T-helper 1 cell treated with Interleukin-12 subunit alpha and Interleukin-12 subunit beta and Interleukin-4 antibody, amounts not matched to agents 30 μg/mL and 1 μg/mL, for 36 hours (primary cell): ENCODE results near the gene LRRN2.

Experiments used
- H3K27ac Mint-ChIP-seq: one replicate; pipeline ENCODE4 v1.8.0; 2021; ENCODE audit warnings: mild to moderate bottlenecking, mixed read lengths
- H3K27me3 Mint-ChIP-seq: one replicate; pipeline ENCODE4 v1.8.0; 2021; ENCODE audit warnings: low read depth, mixed read lengths
- H3K36me3 Mint-ChIP-seq: one replicate; pipeline ENCODE4 v1.8.0; 2021; ENCODE audit warnings: low read depth, mixed read lengths
- H3K4me1 Mint-ChIP-seq: one replicate; pipeline ENCODE4 v1.8.0; 2021; ENCODE audit warnings: low read depth, mixed read lengths
- H3K4me3 Mint-ChIP-seq: one replicate; pipeline ENCODE4 v1.8.0; 2021; ENCODE audit warnings: mild to moderate bottlenecking, moderate library complexity, mixed read lengths
- H3K9me3 Mint-ChIP-seq: one replicate; pipeline ENCODE4 v1.8.0; 2021; ENCODE audit warnings: mixed read lengths

Gene LRRN2

GRCh38 chr1:204670152-204670927 lies 15.2 kb downstream of the LRRN2 start:
- H3K9me3 Mint-ChIP-seq = no peaks in the 10 kb centered on the region
- no peaks in the 10 kb centered on the region for H3K36me3 Mint-ChIP-seq
- H3K4me1 Mint-ChIP-seq = no peaks in the 10 kb centered on the region
- no peak overlapping the region for H3K4me3 Mint-ChIP-seq
- no peak overlapping the region for H3K27ac Mint-ChIP-seq
- H3K27me3 Mint-ChIP-seq = no peaks in the 10 kb centered on the region

- Mint-ChIP-seq H3K4me1 (no peaks in the 10 kb centered on the region), H3K9me3 (no peaks in the 10 kb centered on the region), H3K4me3 (no peak overlapping the region), H3K27me3 (no peaks in the 10 kb centered on the region), H3K36me3 (no peaks in the 10 kb centered on the region), H3K27ac (no peak overlapping the region)
Measured at GRCh38 chr1:204669579-204669978, 16.0 kb downstream of the LRRN2 start.

GRCh38 chr1:204664384-204664651 lies 21.2 kb downstream of the LRRN2 start:
- no peaks in the 10 kb centered on the region for H3K36me3 Mint-ChIP-seq
- H3K9me3 Mint-ChIP-seq = no peaks in the 10 kb centered on the region
- no peak overlapping the region for H3K27ac Mint-ChIP-seq
- H3K4me1 Mint-ChIP-seq = no peaks in the 10 kb centered on the region
- no peak overlapping the region for H3K4me3 Mint-ChIP-seq
- H3K27me3 Mint-ChIP-seq = peaks cover 14% of the 10 kb centered on the region

GRCh38 chr1:204663644-204664383 lies 21.7 kb downstream of the LRRN2 start:
- H3K9me3 Mint-ChIP-seq = no peaks in the 10 kb centered on the region
- H3K27ac Mint-ChIP-seq = no peak overlapping the region
- H3K4me1 Mint-ChIP-seq = no peaks in the 10 kb centered on the region
- no peak overlapping the region for H3K4me3 Mint-ChIP-seq
- H3K36me3 Mint-ChIP-seq = no peaks in the 10 kb centered on the region
- peaks cover 14% of the 10 kb centered on the region for H3K27me3 Mint-ChIP-seq

GRCh38 chr1:204662530-204662929 lies 23.0 kb downstream of the LRRN2 start:
- Mint-ChIP-seq H3K9me3 (no peaks in the 10 kb centered on the region), H3K36me3 (no peaks in the 10 kb centered on the region), H3K4me1 (no peaks in the 10 kb centered on the region), H3K27me3 (peaks cover 14% of the 10 kb centered on the region), H3K27ac (no peak overlapping the region), H3K4me3 (no peak overlapping the region)

- H3K27ac Mint-ChIP-seq = no peak overlapping the region
- H3K4me3 Mint-ChIP-seq = no peak overlapping the region
- H3K4me1 Mint-ChIP-seq = no peaks in the 10 kb centered on the region
- H3K36me3 Mint-ChIP-seq = no peaks in the 10 kb centered on the region
- H3K9me3 Mint-ChIP-seq = no peaks in the 10 kb centered on the region
- peaks cover 20% of the 10 kb centered on the region for H3K27me3 Mint-ChIP-seq
Measured at GRCh38 chr1:204660509-204660908, 25.0 kb downstream of the LRRN2 start.

GRCh38 chr1:204659056-204659455 lies 26.5 kb downstream of the LRRN2 start:
- Mint-ChIP-seq H3K4me3 (no peak overlapping the region), H3K4me1 (no peaks in the 10 kb centered on the region), H3K9me3 (no peaks in the 10 kb centered on the region), H3K36me3 (no peaks in the 10 kb centered on the region), H3K27ac (no peak overlapping the region), H3K27me3 (peaks cover 20% of the 10 kb centered on the region)

- H3K27me3 Mint-ChIP-seq = peaks cover 18% of the 10 kb centered on the region
- H3K36me3 Mint-ChIP-seq = no peaks in the 10 kb centered on the region
- H3K4me1 Mint-ChIP-seq = no peaks in the 10 kb centered on the region
- H3K9me3 Mint-ChIP-seq = no peaks in the 10 kb centered on the region
- no peak overlapping the region for H3K27ac Mint-ChIP-seq
- no peak overlapping the region for H3K4me3 Mint-ChIP-seq
Measured at GRCh38 chr1:204658295-204658694, 27.2 kb downstream of the LRRN2 start.

- H3K36me3 Mint-ChIP-seq = no peaks in the 10 kb centered on the region
- H3K27ac Mint-ChIP-seq = no peak overlapping the region
- no peaks in the 10 kb centered on the region for H3K4me1 Mint-ChIP-seq
- H3K4me3 Mint-ChIP-seq = no peak overlapping the region
- H3K27me3 Mint-ChIP-seq = peaks cover 28% of the 10 kb centered on the region
- no peaks in the 10 kb centered on the region for H3K9me3 Mint-ChIP-seq
Measured at GRCh38 chr1:204653590-204654340, 31.8 kb downstream of the LRRN2 start.

- H3K27me3 Mint-ChIP-seq = peaks cover 28% of the 10 kb centered on the region
- no peak overlapping the region for H3K27ac Mint-ChIP-seq
- H3K4me1 Mint-ChIP-seq = peaks cover under 1% of the 10 kb centered on the region
- no peak overlapping the region for H3K4me3 Mint-ChIP-seq
- H3K36me3 Mint-ChIP-seq = no peaks in the 10 kb centered on the region
- no peaks in the 10 kb centered on the region for H3K9me3 Mint-ChIP-seq
Measured at GRCh38 chr1:204652497-204652896, 33.0 kb downstream of the LRRN2 start.

GRCh38 chr1:204651843-204652421 lies 33.6 kb downstream of the LRRN2 start:
- H3K4me3 Mint-ChIP-seq = no peak overlapping the region
- no peaks in the 10 kb centered on the region for H3K9me3 Mint-ChIP-seq
- H3K27me3 Mint-ChIP-seq = peaks cover 32% of the 10 kb centered on the region
- no peak overlapping the region for H3K27ac Mint-ChIP-seq
- H3K36me3 Mint-ChIP-seq = no peaks in the 10 kb centered on the region
- H3K4me1 Mint-ChIP-seq = peaks cover 4% of the 10 kb centered on the region

- H3K4me3 Mint-ChIP-seq = no peak overlapping the region
- H3K27me3 Mint-ChIP-seq = peaks cover 31% of the 10 kb centered on the region
- no peak overlapping the region for H3K27ac Mint-ChIP-seq
- H3K9me3 Mint-ChIP-seq = no peaks in the 10 kb centered on the region
- peaks cover 4% of the 10 kb centered on the region for H3K4me1 Mint-ChIP-seq
- no peaks in the 10 kb centered on the region for H3K36me3 Mint-ChIP-seq
Measured at GRCh38 chr1:204650911-204651570, 34.5 kb downstream of the LRRN2 start.

- Mint-ChIP-seq H3K9me3 (no peaks in the 10 kb centered on the region), H3K27me3 (peaks cover 37% of the 10 kb centered on the region), H3K4me1 (peaks cover 4% of the 10 kb centered on the region), H3K36me3 (no peaks in the 10 kb centered on the region), H3K4me3 (no peak overlapping the region), H3K27ac (no peak overlapping the region)
Measured at GRCh38 chr1:204649721-204650521, 35.6 kb downstream of the LRRN2 start.

- Mint-ChIP-seq H3K36me3 (no peaks in the 10 kb centered on the region), H3K4me1 (peaks cover 4% of the 10 kb centered on the region), H3K4me3 (no peak overlapping the region), H3K27me3 (peaks cover 46% of the 10 kb centered on the region), H3K9me3 (no peaks in the 10 kb centered on the region), H3K27ac (no peak overlapping the region)
Measured at GRCh38 chr1:204648576-204648975, 37.0 kb downstream of the LRRN2 start.
